HG03520 (cell line): ENCODE results near the gene CLEC10A.

Source experiments
- ATAC-seq: cut with Tn5 transposase; IDR thresholded peaks from one replicate; pipeline ENCODE4 v1.9.1; 2021; ENCODE audit warnings: mild to moderate bottlenecking, moderate library complexity; ENCODE audit not compliant: unreplicated experiment

CLEC10A gene

GRCh38 chr17:7042501-7043181 is 37.4 kb downstream of the CLEC10A start:
- no peak for ATAC-seq

GRCh38 chr17:7041607-7042500 is 38.2 kb downstream of the CLEC10A start:
- no peak for ATAC-seq

- no peak for ATAC-seq
Observed at GRCh38 chr17:7039832-7040231, 40.2 kb downstream of the CLEC10A start.

GRCh38 chr17:7038025-7038862 is 41.8 kb downstream of the CLEC10A start:
- no peak for ATAC-seq

GRCh38 chr17:7035591-7036368 is 44.3 kb downstream of the CLEC10A start, which contains the start of gene SLC16A13:
Gene SLC16A13 (plus strand): TSS chr17:7036015. CDS start chr17:7036383, 368 bp downstream.
- peak; percentile 80 for ATAC-seq

GRCh38 chr17:7034955-7035590 is 45.0 kb downstream of the CLEC10A start:
- no peak for ATAC-seq

- ATAC-seq = no peak
Observed at GRCh38 chr17:7029659-7030058, 50.4 kb downstream of the CLEC10A start.

GRCh38 chr17:7029096-7029495 is 51.0 kb downstream of the CLEC10A start:
- ATAC-seq = no peak

- no peak for ATAC-seq
Observed at GRCh38 chr17:7027335-7027734, 52.7 kb downstream of the CLEC10A start.

- ATAC-seq = no peak
Observed at GRCh38 chr17:7026471-7027115, 53.5 kb downstream of the CLEC10A start.

GRCh38 chr17:7025245-7025644 is 54.8 kb downstream of the CLEC10A start:
- ATAC-seq = no peak
